22Rv1 (cell line): ENCODE measurements around the gene DCP1B.

Source experiments
- H3K27ac ChIP-seq: fragments of 450-650 bp; 2 replicates; pipeline ENCODE4 v1.5.1; 2017
- CTCF ChIP-seq: fragments of 450-650 bp; IDR thresholded peaks from 2 replicates; pipeline ENCODE4 v1.5.1; 2017; ENCODE audit warnings: mild to moderate bottlenecking
- ZFX ChIP-seq: fragments of 450-650 bp; IDR thresholded peaks from 2 replicates; pipeline ENCODE4 v1.6.1; 2017; ENCODE audit warnings: antibody characterized with exemption, borderline replicate concordance

DCP1B gene

GRCh38 chr12:1904875-1905274 is 99.4 kb downstream of the DCP1B start:
- no peak overlapping the region for H3K27ac ChIP-seq
- no peak for TF ChIP-seq CTCF
- TF ChIP-seq ZFX, result no peak

GRCh38 chr12:1896964-1897363 is 107.3 kb downstream of the DCP1B start:
- no peak overlapping the region for H3K27ac ChIP-seq
- TF ChIP-seq CTCF, result no peak
- no peak for TF ChIP-seq ZFX
